Skeletal muscle satellite cell (primary cell): ENCODE measurements around the gene COL15A1.

Experiments
- H3K27me3 ChIP-seq: 2 replicates; pipeline ENCODE4 v1.7.0; 2013; ENCODE audit warnings: low read length; ENCODE audit not compliant: control insufficient read depth, insufficient read depth
- H3K36me3 ChIP-seq: 2 replicates; pipeline ENCODE4 v1.7.0; 2013; ENCODE audit warnings: mild to moderate bottlenecking, control low read depth, low read length; ENCODE audit not compliant: insufficient read depth
- H3K4me1 ChIP-seq: 2 replicates; pipeline ENCODE4 v1.7.0; 2013; ENCODE audit warnings: low read length; ENCODE audit not compliant: control insufficient read depth, insufficient read depth
- H3K4me2 ChIP-seq: 2 replicates; pipeline ENCODE4 v1.7.0; 2013; ENCODE audit warnings: mild to moderate bottlenecking, low read length
- H3K4me3 ChIP-seq: 2 replicates; pipeline ENCODE4 v1.7.0; 2013; ENCODE audit warnings: low read length
- H3K9ac ChIP-seq: 2 replicates; pipeline ENCODE4 v1.7.0; 2013; ENCODE audit warnings: mild to moderate bottlenecking, low read depth, low read length, moderate library complexity
- H3K9me3 ChIP-seq: replicated peaks from 2 replicates; pipeline ENCODE4 v1.7.0; 2013; ENCODE audit warnings: mild to moderate bottlenecking, control low read depth, low read length

Gene COL15A1

GRCh38 chr9:98974554-98974953, 30.8 kb downstream of the COL15A1 start:
- H3K9ac ChIP-seq = no peak overlapping the region

GRCh38 chr9:98974994-98975712, 31.4 kb downstream of the COL15A1 start:
- Histone ChIP-seq H3K4me2 (peak overlapping the region; percentile 69), H3K9me3 (no peaks in the 10 kb centered on the region), H3K27me3 (peaks cover 88% of the 10 kb centered on the region), H3K36me3 (no peaks in the 10 kb centered on the region), H3K4me3 (no peak overlapping the region), H3K9ac (no peak overlapping the region), H3K4me1 (peaks cover 13% of the 10 kb centered on the region)

More at GRCh38 chr9:98974554-98974953, 30.8 kb downstream of the COL15A1 start:
- H3K4me1 ChIP-seq = peaks cover 13% of the 10 kb centered on the region
- no peak overlapping the region for H3K4me3 ChIP-seq
- H3K36me3 ChIP-seq = no peaks in the 10 kb centered on the region
- peaks cover 88% of the 10 kb centered on the region for H3K27me3 ChIP-seq
- no peak overlapping the region for H3K4me2 ChIP-seq
- H3K9me3 ChIP-seq = no peaks in the 10 kb centered on the region

- Histone ChIP-seq H3K4me3 (no peak overlapping the region), H3K4me1 (peaks cover 13% of the 10 kb centered on the region), H3K4me2 (no peak overlapping the region), H3K9ac (no peak overlapping the region), H3K27me3 (peaks cover 86% of the 10 kb centered on the region), H3K9me3 (no peaks in the 10 kb centered on the region), H3K36me3 (no peaks in the 10 kb centered on the region)
These were observed 32.1 kb downstream of the COL15A1 start for GRCh38 chr9:98975838-98976237.

GRCh38 chr9:98977246-98977714, 33.6 kb downstream of the COL15A1 start:
- peaks cover 75% of the 10 kb centered on the region for H3K27me3 ChIP-seq
- no peak overlapping the region for H3K4me2 ChIP-seq
- H3K9ac ChIP-seq = no peak overlapping the region
- H3K36me3 ChIP-seq = no peaks in the 10 kb centered on the region
- no peaks in the 10 kb centered on the region for H3K9me3 ChIP-seq
- no peak overlapping the region for H3K4me3 ChIP-seq
- H3K4me1 ChIP-seq = peaks cover 4% of the 10 kb centered on the region

GRCh38 chr9:98977813-98978212, 34.1 kb downstream of the COL15A1 start:
- Histone ChIP-seq H3K4me3 (no peak overlapping the region), H3K27me3 (peaks cover 75% of the 10 kb centered on the region), H3K9me3 (no peaks in the 10 kb centered on the region), H3K4me2 (no peak overlapping the region), H3K9ac (no peak overlapping the region), H3K4me1 (peaks cover 4% of the 10 kb centered on the region), H3K36me3 (no peaks in the 10 kb centered on the region)

- H3K36me3 ChIP-seq = no peaks in the 10 kb centered on the region
- peaks cover 9% of the 10 kb centered on the region for H3K4me1 ChIP-seq
- no peak overlapping the region for H3K4me2 ChIP-seq
- peaks cover 70% of the 10 kb centered on the region for H3K27me3 ChIP-seq
- no peaks in the 10 kb centered on the region for H3K9me3 ChIP-seq
- H3K4me3 ChIP-seq = no peak overlapping the region
- H3K9ac ChIP-seq = no peak overlapping the region
These were observed 34.5 kb downstream of the COL15A1 start for GRCh38 chr9:98978231-98978681.

GRCh38 chr9:98980291-98980690, 36.6 kb downstream of the COL15A1 start:
- no peaks in the 10 kb centered on the region for H3K36me3 ChIP-seq
- H3K9me3 ChIP-seq = no peaks in the 10 kb centered on the region
- H3K9ac ChIP-seq = no peak overlapping the region
- H3K4me2 ChIP-seq = no peak overlapping the region
- peaks cover 64% of the 10 kb centered on the region for H3K27me3 ChIP-seq
- H3K4me1 ChIP-seq = peaks cover 15% of the 10 kb centered on the region
- H3K4me3 ChIP-seq = no peak overlapping the region

- H3K9me3 ChIP-seq = no peaks in the 10 kb centered on the region
- no peak overlapping the region for H3K9ac ChIP-seq
- H3K27me3 ChIP-seq = peaks cover 60% of the 10 kb centered on the region
- H3K36me3 ChIP-seq = no peaks in the 10 kb centered on the region
- peaks cover 22% of the 10 kb centered on the region for H3K4me1 ChIP-seq
- peak overlapping the region; percentile 21 for H3K4me2 ChIP-seq
- H3K4me3 ChIP-seq = no peak overlapping the region
These were observed 39.9 kb downstream of the COL15A1 start for GRCh38 chr9:98983295-98984268.

- Histone ChIP-seq H3K4me1 (peaks cover 42% of the 10 kb centered on the region), H3K4me3 (no peak overlapping the region), H3K36me3 (no peaks in the 10 kb centered on the region), H3K27me3 (peaks cover 47% of the 10 kb centered on the region), H3K4me2 (no peak overlapping the region), H3K9ac (no peak overlapping the region), H3K9me3 (no peaks in the 10 kb centered on the region)
These were observed 41.9 kb downstream of the COL15A1 start for GRCh38 chr9:98985596-98985995.

- H3K4me3 ChIP-seq = no peak overlapping the region
- peaks cover 42% of the 10 kb centered on the region for H3K4me1 ChIP-seq
- H3K27me3 ChIP-seq = peaks cover 42% of the 10 kb centered on the region
- no peaks in the 10 kb centered on the region for H3K36me3 ChIP-seq
- H3K4me2 ChIP-seq = no peak overlapping the region
- H3K9me3 ChIP-seq = no peaks in the 10 kb centered on the region
- no peak overlapping the region for H3K9ac ChIP-seq
These were observed 43.4 kb downstream of the COL15A1 start for GRCh38 chr9:98986866-98987651.
